GM12875 (cell line): Measurements from ENCODE around the gene HAND2.

Experiments used
- H3K4me3 ChIP-seq: one replicate; pipeline ENCODE4 v1.5.1; 2011; ENCODE audit warnings: low read depth, low read length, control low read depth
- TF ChIP-seq, protein P1 (sequence below): IDR thresholded peaks from 2 replicates; pipeline ENCODE4 v1.5.1; 2011; ENCODE audit warnings: low read depth, mild to moderate bottlenecking, control low read depth, inconsistent platforms, low read length, moderate library complexity, borderline replicate concordance; ENCODE audit not compliant: insufficient read depth

Gene HAND2

DNA sequence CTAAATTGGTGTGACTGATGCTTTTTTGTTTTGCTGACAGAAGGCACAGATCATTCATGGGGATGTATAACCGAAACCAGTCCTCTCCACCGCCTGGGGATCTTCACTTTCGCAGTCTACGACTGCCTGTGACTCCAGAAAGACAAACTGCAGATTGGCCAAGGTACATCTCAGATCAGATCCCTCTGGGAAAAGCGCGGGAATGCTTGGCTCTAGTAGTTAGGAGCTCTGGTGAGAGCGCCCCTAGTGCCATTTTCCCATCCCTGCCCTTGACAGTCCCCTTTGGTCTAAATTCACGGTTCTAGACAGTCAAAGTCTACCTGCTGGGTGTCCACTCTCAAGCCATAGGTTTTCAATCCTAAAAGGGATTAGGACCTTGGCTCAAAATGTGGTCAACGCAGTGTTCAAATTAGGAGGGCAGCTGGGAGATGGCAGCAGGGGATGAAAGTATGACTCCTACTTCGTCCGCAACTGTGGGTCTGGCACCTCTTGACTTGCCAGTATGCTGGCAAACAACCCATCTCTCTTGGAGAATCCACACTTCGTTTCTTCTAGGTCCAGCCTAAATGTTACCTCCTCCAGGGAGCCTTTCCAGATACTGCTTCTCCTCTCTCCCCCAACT is 6.9 kb upstream of the HAND2 start:
- TF ChIP-seq, protein P1, sequence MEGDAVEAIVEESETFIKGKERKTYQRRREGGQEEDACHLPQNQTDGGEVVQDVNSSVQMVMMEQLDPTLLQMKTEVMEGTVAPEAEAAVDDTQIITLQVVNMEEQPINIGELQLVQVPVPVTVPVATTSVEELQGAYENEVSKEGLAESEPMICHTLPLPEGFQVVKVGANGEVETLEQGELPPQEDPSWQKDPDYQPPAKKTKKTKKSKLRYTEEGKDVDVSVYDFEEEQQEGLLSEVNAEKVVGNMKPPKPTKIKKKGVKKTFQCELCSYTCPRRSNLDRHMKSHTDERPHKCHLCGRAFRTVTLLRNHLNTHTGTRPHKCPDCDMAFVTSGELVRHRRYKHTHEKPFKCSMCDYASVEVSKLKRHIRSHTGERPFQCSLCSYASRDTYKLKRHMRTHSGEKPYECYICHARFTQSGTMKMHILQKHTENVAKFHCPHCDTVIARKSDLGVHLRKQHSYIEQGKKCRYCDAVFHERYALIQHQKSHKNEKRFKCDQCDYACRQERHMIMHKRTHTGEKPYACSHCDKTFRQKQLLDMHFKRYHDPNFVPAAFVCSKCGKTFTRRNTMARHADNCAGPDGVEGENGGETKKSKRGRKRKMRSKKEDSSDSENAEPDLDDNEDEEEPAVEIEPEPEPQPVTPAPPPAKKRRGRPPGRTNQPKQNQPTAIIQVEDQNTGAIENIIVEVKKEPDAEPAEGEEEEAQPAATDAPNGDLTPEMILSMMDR, result 0 out of 2 replicates have a peak, but pooled peaks have one; percentile 8

DNA sequence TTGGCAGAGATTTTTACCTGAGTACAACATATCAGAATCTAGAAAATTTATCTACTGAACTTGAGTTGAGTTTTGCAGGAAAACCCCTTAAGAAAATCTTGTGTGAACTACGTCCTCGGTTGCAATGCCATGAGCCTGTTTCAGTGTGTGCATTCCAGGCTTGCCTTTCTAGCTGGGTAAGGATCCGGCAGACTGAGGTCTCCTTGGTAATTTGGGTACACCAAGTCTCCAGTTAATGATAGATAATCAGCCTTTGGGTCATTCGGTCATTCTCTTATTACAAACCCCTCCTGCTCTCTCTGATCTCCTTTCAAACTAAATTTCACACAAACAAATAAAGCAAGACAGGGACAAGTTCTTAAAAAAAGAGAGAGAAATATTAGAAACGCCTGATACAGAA is 5.9 kb upstream of the HAND2 start:
- TF ChIP-seq, protein P1, result no peak
- no peak overlapping the region for H3K4me3 ChIP-seq

More for the DNA sequence above, 6.9 kb upstream of the HAND2 start:
- H3K4me3 ChIP-seq, result no peak overlapping the region

DNA sequence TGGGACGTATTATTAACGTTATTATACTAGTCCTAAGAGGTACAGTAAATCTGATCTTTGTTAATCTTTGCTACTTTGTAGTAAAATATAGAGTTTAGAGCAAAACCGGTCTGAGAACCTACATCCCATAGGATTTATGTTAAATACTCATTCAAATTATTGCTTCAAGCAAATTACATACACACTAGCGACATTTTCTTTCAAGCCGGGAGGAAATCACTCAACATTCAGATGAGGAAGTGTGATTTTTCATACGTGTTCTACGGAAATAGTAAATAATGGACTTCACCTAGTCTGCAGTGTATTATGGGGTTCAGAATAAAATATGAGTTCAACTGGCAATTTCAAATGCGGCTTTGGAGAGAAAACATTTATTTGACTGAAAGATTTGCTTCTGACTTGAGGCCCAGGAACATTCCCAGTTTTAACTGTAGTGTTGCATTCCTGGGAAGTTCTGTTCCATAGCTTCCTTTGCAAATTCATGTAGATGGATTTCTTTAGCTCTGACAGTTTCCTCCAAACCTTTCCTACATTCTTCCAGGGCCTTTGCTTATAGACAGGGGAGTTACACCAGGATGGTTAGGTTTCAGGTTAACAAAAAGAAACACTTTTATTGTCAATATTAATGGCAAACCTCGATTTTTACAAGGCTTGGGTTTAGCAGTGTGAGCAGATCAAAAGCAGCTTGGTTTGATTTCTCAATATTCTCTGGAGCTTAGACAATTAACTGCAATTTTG is 5.3 kb upstream of the HAND2 start:
- TF ChIP-seq, protein P1, result no peak
- H3K4me3 ChIP-seq, result no peak overlapping the region

DNA sequence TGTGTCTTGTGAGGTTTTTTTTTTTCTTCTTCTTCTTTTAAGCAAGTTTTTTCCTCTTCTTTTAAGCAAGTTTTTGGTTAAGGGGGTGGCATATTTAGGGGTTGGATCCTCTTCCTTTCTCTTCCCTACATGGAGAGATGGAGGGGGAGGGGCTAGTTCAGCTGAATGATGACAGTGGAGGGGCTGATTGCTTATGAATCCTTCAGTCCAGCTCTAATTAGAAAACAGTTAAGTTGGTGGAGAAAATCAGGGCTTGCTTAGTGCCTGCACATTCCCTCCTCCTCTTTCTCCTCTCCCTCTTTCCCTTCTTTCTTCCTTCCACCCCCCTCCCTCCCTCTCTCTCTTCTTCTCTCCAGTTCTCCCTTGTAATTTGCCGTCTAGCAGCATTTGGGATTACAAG is 4.4 kb upstream of the HAND2 start:
- TF ChIP-seq, protein P1, result no peak
- no peak overlapping the region for H3K4me3 ChIP-seq

DNA sequence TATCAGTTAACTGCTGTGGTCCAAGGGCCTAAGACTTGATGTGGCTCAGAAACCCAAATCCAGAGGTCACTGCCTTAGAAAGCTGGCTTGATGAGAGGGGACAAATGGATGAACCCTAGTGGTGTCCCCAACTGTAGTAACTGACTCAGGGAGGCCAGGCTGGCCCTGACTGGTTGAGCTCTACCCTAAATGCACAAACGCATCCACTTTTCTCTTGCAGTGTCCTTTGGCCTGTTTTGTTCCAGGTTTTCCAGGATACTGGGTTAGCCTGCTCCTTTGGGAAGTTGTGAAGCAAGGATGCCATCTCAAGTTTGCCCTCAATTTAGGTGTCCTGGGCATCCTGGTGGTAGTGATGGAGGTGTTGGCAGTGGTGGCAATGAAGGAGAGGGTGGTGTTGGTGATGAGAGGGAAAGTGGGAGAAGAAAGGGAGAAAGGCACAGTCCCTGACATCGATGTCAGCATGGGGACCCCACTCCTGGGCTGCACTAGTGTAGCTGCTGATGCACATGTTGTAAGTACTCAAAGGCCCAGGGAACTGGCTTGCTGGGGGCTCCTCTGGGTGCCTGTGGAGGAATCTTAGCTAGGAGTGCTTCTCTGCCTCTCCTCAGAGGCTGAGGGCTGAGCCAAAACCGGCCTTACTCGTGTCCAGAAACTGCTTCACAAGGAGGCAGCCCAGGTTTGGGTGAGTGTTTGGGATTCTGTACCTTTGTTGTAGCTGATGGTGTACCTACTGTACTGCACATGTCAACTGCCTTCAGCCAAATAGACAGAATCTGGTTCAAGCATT is 2.9 kb upstream of the HAND2 start:
- no peak overlapping the region for H3K4me3 ChIP-seq
- TF ChIP-seq, protein P1, result no peak

DNA sequence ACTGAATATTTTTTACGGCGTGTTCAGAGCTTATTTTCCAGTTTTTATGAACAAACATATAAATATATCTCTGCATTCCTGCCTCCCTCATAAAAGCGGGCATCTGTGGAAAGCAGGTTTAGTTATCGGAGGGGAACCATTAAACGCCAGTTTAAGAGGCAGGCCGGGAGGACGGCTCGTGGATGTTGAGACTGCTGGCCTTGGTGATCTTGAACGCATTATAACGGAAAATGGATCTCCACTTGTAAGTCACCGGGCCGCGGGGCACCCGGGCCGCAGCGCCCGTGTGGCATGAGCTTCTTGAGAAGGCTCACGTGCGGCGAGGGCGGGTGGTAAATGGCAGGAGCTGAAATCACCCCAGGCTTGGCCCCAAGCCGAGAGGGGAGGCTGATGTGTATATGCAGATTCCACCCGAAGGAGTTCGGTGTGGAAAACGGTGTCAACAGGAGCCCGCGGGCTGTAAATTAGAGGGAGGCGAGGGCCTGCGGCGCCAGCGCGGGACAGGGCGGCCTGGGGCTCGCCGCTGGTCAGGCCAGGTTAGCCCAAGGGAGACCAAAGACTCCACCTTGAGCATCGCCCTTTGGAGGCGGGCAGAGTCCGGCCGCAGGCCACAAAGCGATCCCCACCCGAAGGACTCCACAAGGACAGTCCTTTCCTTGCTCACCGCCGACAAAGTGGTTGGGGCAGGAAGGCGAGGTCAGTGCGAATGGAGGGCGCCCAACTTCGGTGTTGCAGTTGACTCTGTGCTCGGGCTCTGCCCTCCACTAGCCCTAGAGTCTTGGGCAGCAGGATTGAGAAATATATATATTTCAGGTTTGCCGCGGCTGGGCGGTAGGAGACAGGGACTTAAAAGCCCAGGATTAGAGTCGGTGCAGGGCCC is 1.3 kb upstream of the HAND2 start:
- H3K4me3 ChIP-seq, result no peak overlapping the region
- TF ChIP-seq, protein P1, result no peak
